PFSK-1 (cell line): Measurements from ENCODE around the gene ABCC4.

Experiments
- FOXP2 ChIP-seq: optimal IDR thresholded peaks from 2 replicates; pipeline ENCODE3; 2011; ENCODE audit warnings: borderline replicate concordance, control low read depth, inconsistent platforms; ENCODE audit not compliant: insufficient read depth; ENCODE audit errors: extremely low read length, extremely low read depth
- POLR2AphosphoS5 ChIP-seq: IDR thresholded peaks from 2 replicates; pipeline ENCODE4 v1.6.1; 2012; ENCODE audit warnings: low read depth, mild to moderate bottlenecking, control low read depth, low read length, moderate library complexity
- REST ChIP-seq, 2 experiments: IDR thresholded peaks; 2 replicates each; pipeline versions ENCODE4 v1.6.1 to v1.8.0; 2011 to 2012; ENCODE audit warnings: low read depth in 2 of 2, low read length in 2 of 2, control low read depth in 1 of 2, inconsistent platforms in 1 of 2, mild to moderate bottlenecking in 1 of 2, moderate library complexity in 1 of 2; ENCODE audit not compliant: insufficient read depth in 1 of 2
- SIN3A ChIP-seq: IDR thresholded peaks from 2 replicates; pipeline ENCODE4 v1.6.1; 2012; ENCODE audit warnings: mild to moderate bottlenecking, low read length, moderate library complexity, borderline replicate concordance; ENCODE audit not compliant: insufficient read depth
- TAF1 ChIP-seq: IDR thresholded peaks from 2 replicates; pipeline ENCODE4 v1.6.1; 2012; ENCODE audit warnings: low read length, control low read depth, borderline replicate concordance; ENCODE audit not compliant: insufficient read depth

Gene ABCC4

DNA sequence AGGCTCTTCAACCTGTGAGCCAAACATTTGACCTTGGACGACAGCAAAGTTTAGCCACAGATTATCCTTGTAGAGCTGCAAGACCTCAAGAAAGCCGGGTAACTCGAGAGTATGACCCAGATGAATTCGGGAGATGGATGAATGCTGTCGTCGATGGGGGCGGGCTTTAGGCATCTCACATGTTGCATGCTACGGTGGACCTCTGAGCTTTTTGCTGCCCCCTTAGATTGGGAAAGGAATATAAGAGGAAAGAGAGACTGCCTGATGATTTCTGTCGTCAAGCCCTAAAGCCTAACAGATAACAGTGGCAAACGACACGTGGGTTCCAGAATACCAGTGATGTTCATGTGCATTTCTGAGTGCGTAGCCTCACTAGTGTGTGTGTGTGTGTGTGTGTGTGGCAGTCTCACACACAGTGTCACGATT, 730 bp upstream of the ABCC4 start:
- no peak for TF ChIP-seq REST (IDR thresholded peaks at IDR 0.05; ENCODE audit: insufficient read depth in 1 of 2, low read depth in 2 of 2, low read length in 2 of 2)
- TF ChIP-seq SIN3A, result no peak
- TF ChIP-seq FOXP2, result no peak
- TF ChIP-seq POLR2AphosphoS5, result no peak
- no peak for TF ChIP-seq TAF1

DNA sequence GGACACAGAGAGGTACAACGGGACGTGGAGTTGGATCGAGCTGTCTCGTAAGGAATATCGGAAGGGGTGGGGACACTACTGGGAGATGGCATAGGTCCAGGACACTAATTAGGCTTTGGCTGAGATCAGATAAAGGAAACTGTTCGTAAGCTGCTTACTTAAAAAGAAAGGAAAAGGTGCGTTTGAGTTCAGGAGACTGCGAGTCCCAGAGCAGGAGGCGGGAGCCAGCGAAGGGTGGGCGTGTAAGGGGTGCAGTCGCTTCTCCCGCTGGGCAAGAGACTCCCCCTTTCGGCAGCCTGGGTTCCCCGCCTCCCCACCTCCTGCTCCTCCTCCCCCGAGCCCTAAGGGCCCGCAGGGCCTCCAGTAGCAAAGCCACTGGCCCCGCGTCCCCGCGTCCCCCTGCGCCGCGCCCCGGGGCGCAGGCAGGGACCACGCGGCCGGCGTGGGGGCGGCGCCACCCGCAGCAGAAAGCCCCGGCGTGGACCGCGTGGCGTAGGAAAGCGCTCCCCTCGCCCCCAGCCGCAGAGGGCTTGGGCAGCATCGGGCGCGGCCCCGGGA, 547 bp downstream of the ABCC4 start:
- TF ChIP-seq FOXP2 (no peak), SIN3A (no peak), POLR2AphosphoS5 (no peak), REST (IDR thresholded peaks at IDR 0.05; ENCODE audit: insufficient read depth in 1 of 2, low read depth in 2 of 2, low read length in 2 of 2) (no peak), TAF1 (no peak)

DNA sequence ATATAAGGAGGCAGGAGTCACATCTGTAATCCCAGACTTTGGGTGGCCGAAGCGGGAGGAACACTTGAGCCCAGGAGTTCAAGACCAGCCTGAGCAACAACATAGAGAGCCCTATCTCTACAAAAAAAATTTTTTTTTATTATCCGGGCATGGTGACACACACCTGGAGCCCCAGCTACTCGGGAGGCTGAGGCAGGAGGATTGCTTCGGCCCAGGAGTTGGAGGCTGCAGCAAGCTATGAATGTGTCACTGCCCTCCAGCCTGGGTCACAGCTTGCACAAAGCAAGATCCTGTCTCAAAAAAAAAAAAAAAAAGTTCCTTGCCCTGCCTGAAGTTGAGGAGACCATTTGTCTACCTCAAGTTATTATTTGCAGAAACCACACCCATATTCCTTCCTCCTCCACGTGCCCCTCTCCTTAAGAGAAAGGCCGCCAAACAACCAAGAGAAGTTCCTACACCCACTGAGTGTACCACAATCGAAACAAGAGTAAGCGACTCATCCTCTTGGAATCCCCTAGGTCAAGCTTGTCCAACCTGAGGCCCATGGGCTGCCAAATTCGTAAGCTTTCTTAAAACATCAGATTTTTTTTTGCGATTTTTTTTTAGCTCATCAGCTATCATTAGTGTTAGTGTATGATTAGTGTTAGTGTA, 2.2 kb downstream of the ABCC4 start:
- TF ChIP-seq FOXP2 (no peak), TAF1 (no peak), SIN3A (no peak), POLR2AphosphoS5 (no peak), REST (IDR thresholded peaks at IDR 0.05; ENCODE audit: insufficient read depth in 1 of 2, low read depth in 2 of 2, low read length in 2 of 2) (no peak)

- TF ChIP-seq FOXP2 (no peak), POLR2AphosphoS5 (no peak), SIN3A (no peak), REST (IDR thresholded peaks at IDR 0.05; ENCODE audit: insufficient read depth in 1 of 2, low read depth in 2 of 2, low read length in 2 of 2) (no peak), TAF1 (no peak)
Measured at GRCh38 chr13:95298169-95298965, 2.9 kb downstream of the ABCC4 start.
